ENCODE data around the gene PEPD.

Gene PEPD

DNA sequence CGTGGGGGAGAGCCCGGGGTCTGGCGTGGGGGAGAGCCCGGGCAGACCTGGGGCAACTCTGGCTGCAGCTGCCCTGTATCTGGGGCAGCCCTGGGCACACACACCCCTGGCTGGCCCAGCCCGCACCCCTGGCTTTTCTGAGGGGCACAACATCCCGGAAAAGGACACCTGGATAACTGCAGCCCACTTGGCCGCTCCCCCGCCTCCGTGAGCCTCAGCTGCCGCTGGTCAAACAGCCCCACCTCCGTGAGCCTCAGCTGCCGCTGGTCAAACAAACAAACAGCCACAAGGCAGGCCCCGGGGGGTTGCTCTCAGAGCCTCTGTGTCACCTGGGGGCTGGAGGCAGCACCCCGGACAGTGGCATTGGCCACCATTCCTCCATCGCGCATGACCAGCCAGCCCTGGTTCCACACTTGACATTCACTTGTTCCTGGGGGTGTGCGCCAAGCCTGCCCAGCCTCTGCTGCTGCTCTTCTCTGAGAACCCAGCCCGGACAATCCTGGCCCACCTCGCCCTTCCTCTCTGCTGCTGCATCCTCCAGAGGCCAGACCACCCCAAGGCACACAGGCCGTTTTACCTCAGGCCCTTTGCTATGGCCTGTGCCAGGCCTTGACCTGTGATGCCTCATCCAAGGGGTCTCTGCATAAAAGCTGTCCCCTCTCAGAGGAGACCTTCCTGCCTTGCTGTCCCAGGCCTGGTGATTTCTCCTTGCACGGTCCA lies 128.1 kb downstream of the PEPD start:
- DNase-seq, result no peak

- no peak for DNase-seq
Measured at GRCh38 chr19:33392341-33393285, 129.0 kb downstream of the PEPD start.

GRCh38 chr19:33391631-33392249 lies 129.9 kb downstream of the PEPD start:
- no peak for DNase-seq

DNA sequence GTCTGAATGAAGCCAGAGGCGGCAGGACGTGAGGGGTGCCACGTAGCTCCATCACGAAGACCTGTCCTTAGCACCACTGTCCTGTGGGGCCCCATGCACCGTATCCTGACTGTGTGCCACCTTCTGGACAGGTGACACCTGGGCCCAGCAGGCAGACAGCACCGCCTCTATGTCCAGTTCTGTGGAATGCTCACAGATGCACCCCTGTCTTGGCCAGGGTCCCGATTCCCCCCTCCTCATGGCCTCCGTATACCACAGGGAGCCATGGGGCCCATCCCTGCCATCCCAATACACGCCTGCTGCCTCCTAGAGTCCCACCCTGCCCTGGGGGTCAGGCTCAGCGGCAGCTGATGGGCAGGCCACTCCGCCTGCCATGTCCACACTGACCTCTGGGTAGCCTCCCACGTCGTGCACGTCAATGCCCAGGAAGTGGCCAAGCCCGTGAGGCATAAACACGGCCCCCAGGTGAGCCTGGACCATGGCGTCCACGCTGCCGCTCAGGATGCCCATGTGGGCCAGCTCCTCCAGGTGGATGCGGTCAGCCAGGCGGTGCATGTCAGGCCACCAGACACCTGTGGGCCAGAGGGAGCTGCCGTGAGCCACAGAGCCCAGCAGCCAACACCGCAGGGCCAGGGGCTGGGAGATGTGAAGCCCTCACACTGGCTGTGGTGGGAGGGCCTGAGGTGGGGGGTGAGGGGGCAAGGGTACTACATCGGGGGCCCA lies 130.5 kb downstream of the PEPD start:
- no peak for DNase-seq

DNA sequence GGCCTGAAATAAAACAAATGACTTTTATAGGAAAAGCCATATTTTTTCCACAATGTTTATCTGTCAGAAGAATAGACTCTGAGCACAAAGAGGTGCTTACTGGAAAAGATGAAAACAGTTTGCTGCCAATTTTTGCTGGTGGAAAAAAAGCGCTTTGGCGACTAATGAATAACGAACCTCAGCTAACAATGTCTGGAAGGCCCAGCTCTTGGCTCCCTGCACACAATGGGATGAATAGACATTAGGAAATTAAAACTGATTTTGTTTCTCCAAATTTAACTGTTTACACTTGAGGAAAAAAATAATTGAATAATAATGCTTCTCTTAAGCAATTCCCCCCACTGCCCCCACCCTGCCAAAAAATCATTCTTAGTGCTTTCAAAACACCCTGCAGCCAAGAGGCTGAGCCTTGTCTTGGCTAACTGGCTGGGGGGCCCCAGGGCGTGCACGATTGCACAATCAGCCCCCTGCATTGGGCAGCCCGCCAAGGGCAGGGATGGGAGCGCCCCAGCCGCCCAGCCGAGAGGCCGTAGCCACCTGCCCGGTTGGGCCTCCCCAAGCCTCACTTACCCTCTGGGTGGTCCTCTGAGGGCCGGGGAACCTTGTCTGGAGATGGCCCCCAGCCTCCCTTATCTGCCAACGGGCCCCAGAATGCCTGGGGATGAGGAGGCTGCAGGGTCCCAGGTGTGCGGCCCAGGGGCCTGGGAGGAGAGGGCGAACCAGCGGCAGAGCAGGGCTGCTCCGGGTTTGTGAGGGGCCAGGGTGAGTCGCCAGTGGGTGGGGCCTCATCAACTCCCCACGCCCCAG lies 131.3 kb downstream of the PEPD start:
- no peak for DNase-seq

- DNase-seq, result no peak
Measured at GRCh38 chr19:33389421-33390100, 132.0 kb downstream of the PEPD start.

DNA sequence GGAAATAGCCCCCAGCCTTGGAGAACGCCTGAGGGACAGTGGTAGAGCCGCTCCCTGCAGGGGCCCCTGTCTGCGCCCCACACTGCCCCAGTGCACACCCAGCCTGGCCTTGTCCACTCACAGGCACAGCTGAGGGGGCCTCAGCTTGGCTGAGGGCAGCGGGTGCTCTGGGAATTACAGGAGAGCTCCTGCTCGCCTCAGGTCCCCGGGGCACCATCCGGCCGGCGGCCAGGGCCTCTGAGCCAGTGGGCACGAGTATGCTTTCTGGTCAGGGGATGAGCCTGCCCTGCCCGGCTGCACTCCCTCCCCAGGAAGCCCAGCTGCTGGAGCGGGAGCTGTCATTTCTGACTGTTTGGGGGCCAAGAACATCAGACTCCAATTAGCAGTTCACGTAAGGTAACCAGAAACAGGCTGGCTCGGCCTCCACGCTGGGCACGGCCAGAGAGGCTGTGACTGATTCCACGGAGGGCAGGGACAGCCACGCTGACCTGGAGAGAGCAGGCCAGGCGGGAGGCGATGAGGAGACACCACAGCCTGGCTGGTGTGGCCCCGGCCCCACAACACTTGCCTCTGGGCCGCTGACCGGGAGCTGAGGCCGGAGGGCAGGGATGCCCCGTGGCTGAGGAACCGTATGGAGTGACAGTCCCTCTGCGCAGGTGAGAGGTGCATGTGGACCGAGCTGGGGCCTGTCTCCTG lies 132.7 kb downstream of the PEPD start:
- DNase-seq, result no peak

- DNase-seq, result no peak
Measured at GRCh38 chr19:33388231-33388724, 133.3 kb downstream of the PEPD start.

DNA sequence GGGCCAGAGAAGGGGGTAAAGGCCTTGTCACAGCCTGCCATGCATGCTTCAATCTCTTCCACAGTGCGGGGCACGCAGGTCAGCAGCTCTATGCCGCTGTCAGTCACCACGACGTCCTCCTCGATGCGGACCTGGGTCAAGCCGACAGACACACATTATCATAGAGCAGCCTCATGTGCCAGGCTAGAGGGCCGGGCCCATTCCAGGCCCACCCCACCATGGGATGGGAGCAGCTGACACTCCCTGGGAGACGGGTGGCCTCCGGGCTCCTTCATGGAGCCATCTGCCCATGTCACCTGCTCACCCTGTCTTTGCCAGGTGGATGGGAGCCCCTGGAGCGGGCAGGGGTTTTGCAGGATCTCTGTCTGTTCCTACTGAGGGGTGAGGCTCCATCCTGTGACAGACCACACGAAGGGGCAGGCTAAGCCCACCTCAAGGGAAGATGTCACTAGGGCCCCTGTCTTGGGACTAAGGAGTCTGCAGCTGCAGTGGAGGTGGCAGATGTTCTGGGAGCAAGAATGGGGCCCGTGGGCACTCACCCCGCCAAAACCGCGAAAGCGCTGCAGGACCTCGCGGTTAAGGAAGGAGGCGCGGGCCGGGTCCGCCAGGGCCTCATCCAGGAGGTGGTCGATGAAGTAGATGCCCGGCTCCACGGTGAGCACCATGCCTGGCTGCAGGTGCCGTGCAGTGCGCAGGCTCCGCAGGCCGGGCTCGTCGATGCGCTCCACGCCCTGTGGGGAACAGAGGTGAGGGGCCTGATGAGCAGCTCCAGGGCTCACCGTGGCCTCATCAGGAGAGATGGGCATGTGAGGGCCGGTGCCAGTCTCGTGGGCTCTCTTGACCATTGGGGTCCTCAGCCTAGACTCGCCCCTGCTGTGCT lies 134.0 kb downstream of the PEPD start:
- DNase-seq, result no peak

DNA sequence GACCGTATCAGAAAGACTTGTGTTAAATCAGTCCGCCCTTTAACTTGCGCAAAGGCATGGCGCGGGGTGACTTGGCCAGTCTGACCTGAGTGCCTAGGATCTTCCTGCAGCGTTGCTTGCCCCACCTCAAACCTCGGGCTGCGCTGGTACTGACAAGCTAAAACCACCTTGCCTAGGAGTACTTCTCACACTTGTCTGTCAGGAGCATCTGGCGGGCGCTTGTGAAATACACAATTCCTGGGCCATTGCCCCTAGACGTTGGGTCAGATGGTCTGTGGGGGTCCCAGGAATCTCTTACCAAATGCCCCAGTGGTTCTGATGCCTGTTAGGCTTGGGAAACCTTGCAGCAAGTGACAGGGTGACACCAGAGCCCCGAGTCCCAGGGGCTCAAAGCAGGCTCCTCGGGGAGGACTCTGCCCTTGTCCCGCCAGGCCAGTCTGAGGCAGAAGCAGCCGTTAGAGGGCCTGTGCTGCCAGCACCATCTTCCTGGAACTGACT lies 135.2 kb downstream of the PEPD start:
- DNase-seq, result no peak

GRCh38 chr19:33385956-33386355 lies 135.6 kb downstream of the PEPD start:
- DNase-seq, result no peak

DNA sequence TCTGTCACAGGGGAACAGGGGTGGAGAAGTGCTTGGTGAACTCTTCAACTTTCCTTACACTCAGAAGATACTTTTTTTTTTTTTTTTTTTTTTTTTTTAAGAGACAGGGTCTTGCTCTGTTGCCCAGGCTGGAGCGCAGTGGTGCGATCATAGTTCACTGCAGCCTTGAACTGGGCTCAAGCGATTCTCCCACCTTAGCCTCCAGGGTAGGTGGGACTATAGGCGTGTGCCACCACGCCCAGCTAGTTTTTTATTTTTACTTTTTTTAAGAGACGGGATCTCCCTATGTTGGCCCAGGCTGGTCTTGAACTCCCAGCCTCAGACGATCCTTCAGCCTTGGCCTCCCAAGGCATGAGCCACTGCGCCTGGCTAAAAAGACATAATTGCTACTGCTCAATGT lies 136.6 kb downstream of the PEPD start:
- DNase-seq, result no peak

- no peak for DNase-seq
Measured at GRCh38 chr19:33383720-33384292, 137.8 kb downstream of the PEPD start.

DNA sequence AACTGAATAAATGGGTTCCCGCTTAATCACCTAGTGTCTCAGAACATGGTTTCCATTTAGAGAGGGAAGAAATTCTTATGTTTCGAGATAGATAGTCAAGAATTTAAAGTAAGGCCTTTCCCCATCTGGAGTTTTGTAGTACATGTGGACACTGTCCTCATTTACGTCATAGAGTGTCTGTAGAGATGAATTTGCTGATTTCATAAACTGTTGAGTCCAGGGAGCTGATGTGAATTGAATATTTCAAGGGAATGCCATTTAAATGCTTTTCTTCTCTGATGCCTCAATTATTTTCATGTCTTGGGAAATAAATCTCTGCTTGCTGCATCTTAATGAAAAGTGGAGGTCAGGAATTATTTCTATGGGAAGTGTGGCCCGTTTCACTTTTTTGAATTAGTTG lies 138.6 kb downstream of the PEPD start:
- DNase-seq, result no peak

DNA sequence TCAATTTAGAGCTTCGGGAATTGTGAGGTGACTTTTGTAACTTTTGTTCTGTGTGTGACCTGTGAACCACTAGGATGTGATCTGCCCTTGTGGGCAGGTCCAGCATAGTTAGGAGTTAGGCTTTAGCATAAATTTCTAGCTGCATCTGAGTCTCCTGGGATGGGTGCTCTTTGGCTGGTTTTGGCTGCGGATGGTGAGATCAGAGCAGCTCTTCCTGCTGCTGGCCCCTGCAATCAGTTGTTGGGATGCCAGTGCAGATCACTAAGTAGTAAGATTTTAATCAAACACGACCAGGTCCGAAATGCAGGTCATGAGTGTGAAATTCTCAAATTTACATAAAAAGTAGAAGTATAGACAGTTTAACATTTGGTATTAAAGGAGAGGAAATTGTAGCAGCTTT lies 139.6 kb downstream of the PEPD start:
- no peak for DNase-seq

DNA sequence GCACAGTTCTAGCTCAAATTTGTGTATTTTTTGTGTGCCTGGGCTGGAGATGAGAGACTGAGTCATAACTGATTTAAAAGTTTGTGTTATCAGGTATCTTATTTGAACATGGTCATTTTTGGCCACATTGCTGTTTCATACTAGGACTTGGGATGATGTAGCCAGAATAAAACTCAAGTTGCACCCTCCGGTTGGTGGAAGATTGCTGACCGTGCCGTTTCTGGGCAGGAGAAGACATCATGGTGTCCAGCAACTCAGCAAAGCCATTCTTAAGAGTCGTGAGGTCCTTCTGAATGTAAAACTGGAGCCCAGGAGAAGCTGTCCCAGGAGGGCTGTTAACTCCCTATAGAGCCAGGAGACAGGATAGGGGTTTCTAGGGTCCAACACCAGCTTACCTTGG lies 140.5 kb downstream of the PEPD start:
- DNase-seq, result no peak

DNA sequence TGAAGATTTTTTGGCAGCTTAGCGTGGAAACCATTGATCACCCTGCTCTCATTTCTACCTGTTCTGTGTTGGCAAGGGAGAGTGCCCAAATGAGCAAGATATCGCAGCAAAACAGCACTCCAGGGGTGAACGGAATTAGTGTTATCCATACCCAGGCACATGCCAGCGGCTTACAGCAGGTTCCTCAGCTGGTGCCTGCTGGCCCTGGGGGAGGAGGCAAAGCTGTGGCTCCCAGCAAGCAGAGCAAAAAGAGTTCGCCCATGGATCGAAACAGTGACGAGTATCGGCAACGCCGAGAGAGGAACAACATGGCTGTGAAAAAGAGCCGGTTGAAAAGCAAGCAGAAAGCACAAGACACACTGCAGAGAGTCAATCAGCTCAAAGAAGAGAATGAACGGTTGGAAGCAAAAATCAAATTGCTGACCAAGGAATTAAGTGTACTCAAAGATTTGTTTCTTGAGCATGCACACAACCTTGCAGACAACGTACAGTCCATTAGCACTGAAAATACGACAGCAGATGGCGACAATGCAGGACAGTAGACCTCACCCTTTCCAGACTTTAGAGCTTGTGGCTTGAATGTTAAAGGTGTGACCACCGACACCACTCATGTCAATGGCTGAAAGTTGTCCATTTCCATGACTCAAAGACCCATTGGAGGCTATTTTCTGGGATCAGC lies 142.3 kb downstream of the PEPD start:
- DNase-seq, result no peak
